ENCODE data around the gene RFX2. TPM values are rescaled to one million over a fixed set of nuclear protein-coding genes. Genes with fewer than 3 reads are reported as not detected.
"Not testable (repeated sequence)": the region's sequence is repeated elsewhere in the genome, so short reads cannot be mapped to it uniquely, and the experiment has no call there.

Gene RFX2
- total and polyA plus RNA-seq, 2 experiments from 2014 or later: 2.3 to 4.9 TPM

DNA sequence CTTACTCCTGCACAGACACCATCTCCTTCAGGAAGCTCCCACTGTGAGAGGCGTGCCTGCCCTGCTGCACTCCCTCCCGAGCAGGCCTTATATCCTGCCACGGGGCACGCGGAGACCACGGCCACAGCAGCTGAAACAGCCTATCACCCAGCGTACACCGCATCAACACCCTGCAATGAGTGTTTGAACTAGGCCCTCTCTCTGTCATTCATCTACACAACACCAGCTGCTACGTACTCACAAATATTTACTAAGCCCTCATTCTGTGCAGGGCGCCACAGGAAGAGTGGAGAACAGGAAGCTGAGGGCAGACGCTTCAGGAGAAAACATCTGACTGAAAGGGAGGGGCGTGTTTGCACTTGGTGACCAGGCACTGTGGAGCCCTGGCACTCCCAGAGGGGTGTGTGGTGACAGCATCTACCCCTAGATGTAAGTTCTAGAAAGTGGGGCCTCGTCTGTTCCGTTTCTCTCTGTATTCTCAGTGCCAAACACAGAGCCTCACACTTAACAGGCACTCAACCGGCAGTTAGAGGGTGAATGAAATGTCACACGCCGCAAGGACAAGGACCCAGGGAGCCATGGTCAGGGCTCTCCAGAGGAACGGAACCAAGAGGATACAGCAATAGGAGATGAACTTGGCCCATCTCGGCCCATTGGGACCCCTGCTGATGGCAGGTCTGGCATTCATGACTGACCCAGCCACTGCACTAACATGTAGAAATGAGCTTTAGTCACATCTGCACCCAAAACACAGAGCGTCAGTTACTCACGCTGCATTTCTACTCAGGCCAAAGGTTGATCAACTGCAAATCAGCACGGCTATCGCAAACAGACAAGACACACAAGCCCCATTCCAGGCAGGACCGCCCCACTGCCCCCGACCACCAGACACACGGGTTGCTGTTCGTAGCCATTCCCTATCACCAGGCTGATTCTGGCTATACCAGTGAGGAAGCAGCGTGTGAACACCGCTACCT, 148.0 kb downstream of the RFX2 start:
- Histone ChIP-seq H3K4me3 (no peak overlapping the region), H2AFZ (no peak overlapping the region), H4K20me1 (ENCODE audit: insufficient read depth, poor library complexity, severe bottlenecking) (peaks cover 74% of the 10 kb centered on the region), H3K79me2 (peaks cover 96% of the 10 kb centered on the region), H3K27me3 (no peaks in the 10 kb centered on the region), H3K4me2 (peak overlapping the region; percentile 70), H3K9me3 (ENCODE audit: low read depth) (no peaks in the 10 kb centered on the region), H3K4me1 (ENCODE audit: insufficient read depth) (peaks cover 73% of the 10 kb centered on the region), H3K36me3 (replicated peaks; ENCODE audit: insufficient read depth, low read depth) (no peaks in the 10 kb centered on the region), H3K27ac (peak overlapping the region; percentile 93), H3K9me2 (replicated peaks; ENCODE audit: insufficient read depth) (no peaks in the 10 kb centered on the region)
- TF ChIP-seq EZH2phosphoT487 (IDR thresholded peaks at IDR 0.05; ENCODE audit: low read depth, severe bottlenecking, unreplicated experiment): no peak
- TF ChIP-seq, protein P1, sequence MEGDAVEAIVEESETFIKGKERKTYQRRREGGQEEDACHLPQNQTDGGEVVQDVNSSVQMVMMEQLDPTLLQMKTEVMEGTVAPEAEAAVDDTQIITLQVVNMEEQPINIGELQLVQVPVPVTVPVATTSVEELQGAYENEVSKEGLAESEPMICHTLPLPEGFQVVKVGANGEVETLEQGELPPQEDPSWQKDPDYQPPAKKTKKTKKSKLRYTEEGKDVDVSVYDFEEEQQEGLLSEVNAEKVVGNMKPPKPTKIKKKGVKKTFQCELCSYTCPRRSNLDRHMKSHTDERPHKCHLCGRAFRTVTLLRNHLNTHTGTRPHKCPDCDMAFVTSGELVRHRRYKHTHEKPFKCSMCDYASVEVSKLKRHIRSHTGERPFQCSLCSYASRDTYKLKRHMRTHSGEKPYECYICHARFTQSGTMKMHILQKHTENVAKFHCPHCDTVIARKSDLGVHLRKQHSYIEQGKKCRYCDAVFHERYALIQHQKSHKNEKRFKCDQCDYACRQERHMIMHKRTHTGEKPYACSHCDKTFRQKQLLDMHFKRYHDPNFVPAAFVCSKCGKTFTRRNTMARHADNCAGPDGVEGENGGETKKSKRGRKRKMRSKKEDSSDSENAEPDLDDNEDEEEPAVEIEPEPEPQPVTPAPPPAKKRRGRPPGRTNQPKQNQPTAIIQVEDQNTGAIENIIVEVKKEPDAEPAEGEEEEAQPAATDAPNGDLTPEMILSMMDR (IDR thresholded peaks at IDR 0.05; ENCODE audit: poor library complexity): no peak
- TF ChIP-seq EZH2 (IDR thresholded peaks at IDR 0.05; ENCODE audit: borderline replicate concordance): no peak
- 50% methylated on average over 29 of the region's 29 CpGs for WGBS (ENCODE audit: low lambda C conversion rate, missing lambda C conversion rate)
- DNase-seq (ENCODE audit: low spot score): peak; percentile 83

DNA sequence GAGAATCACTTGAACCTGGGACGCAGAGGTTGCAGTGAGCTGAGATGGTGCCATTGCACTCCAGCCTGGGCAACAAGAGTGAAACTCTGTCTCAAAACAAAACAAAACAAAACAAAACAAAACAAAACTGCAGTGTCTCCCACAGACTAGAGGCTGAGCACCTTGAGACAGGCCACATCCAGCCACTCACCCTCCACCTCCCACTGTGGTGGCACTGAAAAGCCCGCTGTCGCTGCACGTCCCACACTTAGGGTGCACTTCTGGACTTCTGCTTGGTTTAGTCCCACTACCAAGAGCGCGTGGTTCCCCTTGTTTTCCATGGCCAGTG, 148.7 kb downstream of the RFX2 start:
- Histone ChIP-seq H3K79me2 (peaks cover 96% of the 10 kb centered on the region), H3K4me2 (peak overlapping the region; percentile 70), H3K27ac (peak overlapping the region; percentile 93), H3K4me1 (ENCODE audit: insufficient read depth) (peaks cover 73% of the 10 kb centered on the region), H4K20me1 (ENCODE audit: insufficient read depth, poor library complexity, severe bottlenecking) (peaks cover 75% of the 10 kb centered on the region)
- DNase-seq (ENCODE audit: low spot score); H3K27me3 ChIP-seq; H3K36me3 ChIP-seq (replicated peaks; ENCODE audit: insufficient read depth, low read depth); H2AFZ ChIP-seq; H3K9me3 ChIP-seq (ENCODE audit: low read depth); H3K4me3 ChIP-seq; H3K9me2 ChIP-seq (replicated peaks; ENCODE audit: insufficient read depth): not testable (repeated sequence)
- 87% methylated on average over 6 of the region's 6 CpGs for WGBS (ENCODE audit: low lambda C conversion rate, missing lambda C conversion rate)

DNA sequence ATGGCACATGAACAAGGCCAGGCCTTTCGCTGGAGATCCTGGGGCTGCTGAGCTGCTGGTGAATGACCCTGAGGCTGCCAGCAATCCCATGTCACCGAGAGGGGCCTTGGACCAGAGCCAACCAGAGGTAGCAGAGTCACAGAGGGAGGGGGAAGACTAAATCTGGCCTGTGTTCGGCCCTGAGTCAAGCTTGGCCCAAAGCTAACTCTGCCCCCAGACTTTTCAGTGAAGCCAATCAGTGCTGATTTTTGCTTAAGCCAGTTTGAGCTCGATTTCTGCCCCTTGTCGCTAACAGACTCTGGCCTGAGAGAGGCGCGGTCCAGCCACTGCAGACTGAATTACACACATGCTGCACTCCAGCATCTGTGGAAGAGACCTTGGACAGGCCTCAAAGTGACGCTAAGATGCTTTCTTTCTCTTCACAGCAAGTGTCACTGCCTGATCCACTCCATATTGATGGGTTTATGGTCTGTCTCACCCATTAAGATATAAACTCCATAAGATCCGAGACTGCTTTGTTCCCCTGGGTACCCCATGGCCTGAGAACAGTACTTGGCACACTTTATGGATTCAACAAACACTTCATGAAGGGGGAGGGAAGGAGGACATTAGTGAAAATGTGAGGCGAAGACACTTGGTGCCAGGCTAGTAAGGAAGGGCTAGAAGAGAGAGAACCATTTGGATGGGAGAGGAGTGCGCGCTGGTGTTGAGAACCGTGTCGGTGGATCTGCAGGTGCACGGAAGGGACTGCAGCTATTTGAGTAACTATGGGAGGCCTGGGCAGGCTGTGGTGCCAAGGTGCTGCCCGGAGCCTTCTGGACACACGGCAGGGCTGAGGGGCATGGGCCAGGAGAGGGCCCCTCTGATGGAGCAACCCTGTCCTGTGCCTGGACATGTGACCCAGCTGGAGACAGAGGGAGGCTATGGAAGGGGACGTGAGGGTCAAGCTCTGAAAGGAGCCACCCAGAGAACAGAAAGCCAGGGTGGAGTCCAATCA, 150.0 kb downstream of the RFX2 start:
- Histone ChIP-seq H3K79me2 (peaks cover 96% of the 10 kb centered on the region), H3K9me3 (ENCODE audit: low read depth) (no peaks in the 10 kb centered on the region), H3K27ac (peak overlapping the region; percentile 93), H3K36me3 (replicated peaks; ENCODE audit: insufficient read depth, low read depth) (no peaks in the 10 kb centered on the region), H3K4me1 (ENCODE audit: insufficient read depth) (peaks cover 75% of the 10 kb centered on the region), H2AFZ (no peak overlapping the region), H3K4me3 (no peak overlapping the region), H3K27me3 (no peaks in the 10 kb centered on the region), H4K20me1 (ENCODE audit: insufficient read depth, poor library complexity, severe bottlenecking) (peaks cover 72% of the 10 kb centered on the region), H3K9me2 (replicated peaks; ENCODE audit: insufficient read depth) (no peaks in the 10 kb centered on the region), H3K4me2 (peak overlapping the region; percentile 41)
- DNase-seq (ENCODE audit: low spot score): no peak
- WGBS (ENCODE audit: low lambda C conversion rate, missing lambda C conversion rate): 79% methylated on average over 18 of the region's 18 CpGs
- TF ChIP-seq EZH2phosphoT487 (IDR thresholded peaks at IDR 0.05; ENCODE audit: low read depth, severe bottlenecking, unreplicated experiment) (no peak), EZH2 (IDR thresholded peaks at IDR 0.05; ENCODE audit: borderline replicate concordance) (no peak)
- TF ChIP-seq, protein P1 (IDR thresholded peaks at IDR 0.05; ENCODE audit: poor library complexity): no peak
